Loucy (cell line): ENCODE data around the gene DSG4.

Source experiments
- H2AFZ ChIP-seq: fragments of 200-600 bp; sonication (generic); 2 replicates; pipeline ENCODE4 v1.6.0; 2016; ENCODE audit warnings: antibody characterized with exemption, mild to moderate bottlenecking, low read length, moderate library complexity
- H3F3A ChIP-seq: fragments of 200-600 bp; 2 replicates; pipeline ENCODE4 v1.6.0; 2016; ENCODE audit warnings: antibody characterized with exemption, low read depth, mild to moderate bottlenecking
- H3K27me3 ChIP-seq: fragments of 200-600 bp; sonication (generic); 2 replicates; pipeline ENCODE4 v1.6.1; 2014; ENCODE audit warnings: low read length, mild to moderate bottlenecking; ENCODE audit not compliant: insufficient read depth, poor library complexity, severe bottlenecking
- H3K36me3 ChIP-seq: fragments of 200-600 bp; sonication (generic); 2 replicates; pipeline ENCODE4 v1.6.1; 2016; ENCODE audit warnings: low read length; ENCODE audit not compliant: insufficient read depth
- H3K4me1 ChIP-seq: fragments of 200-600 bp; sonication (generic); 2 replicates; pipeline ENCODE4 v1.5.1; 2014; ENCODE audit warnings: low read length, mild to moderate bottlenecking; ENCODE audit not compliant: insufficient read depth, poor library complexity, severe bottlenecking
- H3K4me2 ChIP-seq: fragments of 200-600 bp; sonication (generic); 2 replicates; pipeline ENCODE4 v1.6.0; 2014; ENCODE audit warnings: antibody characterized with exemption, low read length, low read depth, mild to moderate bottlenecking; ENCODE audit not compliant: poor library complexity, severe bottlenecking
- H3K4me3 ChIP-seq: fragments of 200-600 bp; sonication (generic); 2 replicates; pipeline ENCODE4 v1.5.1; 2014; ENCODE audit warnings: low read length, mild to moderate bottlenecking, mixed read lengths; ENCODE audit not compliant: poor library complexity, severe bottlenecking
- H3K79me2 ChIP-seq: fragments of 200-600 bp; sonication (generic); 2 replicates; pipeline ENCODE4 v1.6.1; 2014; ENCODE audit warnings: low read length; ENCODE audit not compliant: insufficient read depth
- H3K9ac ChIP-seq: fragments of 200-600 bp; sonication (generic); 2 replicates; pipeline ENCODE4 v1.6.0; 2014; ENCODE audit warnings: mild to moderate bottlenecking, low read depth, low read length, moderate library complexity; ENCODE audit not compliant: poor library complexity, severe bottlenecking
- H3K9me2 ChIP-seq: fragments of 200-600 bp; sonication (generic); replicated peaks from 2 replicates; pipeline ENCODE4 v1.6.1; 2016; ENCODE audit warnings: low read depth, low read length, mixed read lengths
- H3K9me3 ChIP-seq: fragments of 200-600 bp; sonication (generic); 2 replicates; pipeline ENCODE4 v1.6.1; 2014; ENCODE audit warnings: mild to moderate bottlenecking, antibody characterized with exemption, low read length, low read depth; ENCODE audit not compliant: insufficient read depth
- H4K20me1 ChIP-seq: fragments of 200-600 bp; sonication (generic); 2 replicates; pipeline ENCODE4 v1.6.0; 2014; ENCODE audit warnings: antibody characterized with exemption, low read length, mild to moderate bottlenecking; ENCODE audit not compliant: insufficient read depth, poor library complexity, severe bottlenecking
- CTCF ChIP-seq: fragments of 200-600 bp; sonication (generic); conservative IDR thresholded peaks from 2 replicates; pipeline ENCODE4 v1.5.1; 2014; ENCODE audit warnings: mild to moderate bottlenecking, antibody characterized with exemption, low read length
- EZH2phosphoT487 ChIP-seq: fragments of 200-600 bp; IDR thresholded peaks from 2 replicates; pipeline ENCODE4 v1.6.1; 2018; ENCODE audit warnings: antibody characterized with exemption, mild to moderate bottlenecking, moderate library complexity, borderline replicate concordance

The DSG4 gene

GRCh38 chr18:31399306-31400032, 22.9 kb downstream of the DSG4 start:
- Histone ChIP-seq H3K27me3 (no peaks in the 10 kb centered on the region), H3F3A (no peaks in the 10 kb centered on the region), H2AFZ (no peak overlapping the region), H3K9ac (no peak overlapping the region), H3K4me3 (no peak overlapping the region), H3K79me2 (no peaks in the 10 kb centered on the region), H3K9me3 (no peaks in the 10 kb centered on the region), H3K4me1 (no peaks in the 10 kb centered on the region), H4K20me1 (no peaks in the 10 kb centered on the region), H3K4me2 (no peak overlapping the region), H3K36me3 (no peaks in the 10 kb centered on the region), H3K9me2 (no peaks in the 10 kb centered on the region)
- no peak for TF ChIP-seq EZH2phosphoT487
- no peak for TF ChIP-seq CTCF

- Histone ChIP-seq H3K4me3 (no peak overlapping the region), H3K9me3 (no peaks in the 10 kb centered on the region), H3K4me2 (no peak overlapping the region), H3K4me1 (no peaks in the 10 kb centered on the region), H4K20me1 (no peaks in the 10 kb centered on the region), H3K9me2 (no peaks in the 10 kb centered on the region), H3F3A (no peaks in the 10 kb centered on the region), H2AFZ (no peak overlapping the region), H3K27me3 (no peaks in the 10 kb centered on the region), H3K79me2 (no peaks in the 10 kb centered on the region), H3K36me3 (no peaks in the 10 kb centered on the region), H3K9ac (no peak overlapping the region)
- TF ChIP-seq EZH2phosphoT487 (no peak), CTCF (no peak)
These were observed 24.8 kb downstream of the DSG4 start for GRCh38 chr18:31401156-31402025.

GRCh38 chr18:31402026-31402373, 25.4 kb downstream of the DSG4 start:
- Histone ChIP-seq H3K4me2 (no peak overlapping the region), H3K4me3 (no peak overlapping the region), H3K36me3 (no peaks in the 10 kb centered on the region), H4K20me1 (no peaks in the 10 kb centered on the region), H3K4me1 (no peaks in the 10 kb centered on the region), H3F3A (no peaks in the 10 kb centered on the region), H3K79me2 (no peaks in the 10 kb centered on the region), H3K9ac (no peak overlapping the region), H2AFZ (no peak overlapping the region), H3K9me2 (no peaks in the 10 kb centered on the region), H3K27me3 (no peaks in the 10 kb centered on the region), H3K9me3 (no peaks in the 10 kb centered on the region)
- TF ChIP-seq CTCF (no peak), EZH2phosphoT487 (no peak)
